HG03432 (cell line): ENCODE measurements around the gene NRBF2.
"Not testable (repeated sequence)": the region's sequence is repeated elsewhere in the genome, so short reads cannot be mapped to it uniquely, and the experiment has no call there.

Experiments used
- ATAC-seq: cut with Tn5 transposase; IDR thresholded peaks from one replicate; pipeline ENCODE4 v1.9.1; 2021; ENCODE audit warnings: mild to moderate bottlenecking, moderate library complexity; ENCODE audit not compliant: unreplicated experiment

Gene NRBF2

GRCh38 chr10:63133056-63133820 is at the start of gene NRBF2:
Gene NRBF2, plus strand, starts transcription at chr10:63133328. Its CDS starts 143 bp downstream, at chr10:63133471.
- ATAC-seq: peak; percentile 98

GRCh38 chr10:63083406-63083805 is 49.7 kb upstream of the NRBF2 start:
- ATAC-seq: not testable (repeated sequence)

- ATAC-seq: peak; percentile 86
Observed at GRCh38 chr10:63083904-63084689, 49.0 kb upstream of the NRBF2 start.

GRCh38 chr10:63084690-63085382 is 48.3 kb upstream of the NRBF2 start:
- no peak for ATAC-seq

GRCh38 chr10:63093227-63093626 is 39.9 kb upstream of the NRBF2 start:
- ATAC-seq: no peak

- ATAC-seq: no peak
Observed at GRCh38 chr10:63094405-63094804, 38.7 kb upstream of the NRBF2 start.

GRCh38 chr10:63094881-63095280 is 38.2 kb upstream of the NRBF2 start:
- ATAC-seq: no peak

- ATAC-seq: no peak
Observed at GRCh38 chr10:63099734-63100133, 33.4 kb upstream of the NRBF2 start.

- ATAC-seq: not testable (repeated sequence)
Observed at GRCh38 chr10:63101091-63101490, 32.0 kb upstream of the NRBF2 start.

GRCh38 chr10:63102279-63102883 is 30.7 kb upstream of the NRBF2 start:
- ATAC-seq: not testable (repeated sequence)

- not testable (repeated sequence) for ATAC-seq
Observed at GRCh38 chr10:63103178-63103577, 29.9 kb upstream of the NRBF2 start.

GRCh38 chr10:63103971-63104409 is 29.1 kb upstream of the NRBF2 start:
- no peak for ATAC-seq

GRCh38 chr10:63105225-63106110 is 27.7 kb upstream of the NRBF2 start:
- no peak for ATAC-seq

GRCh38 chr10:63106111-63106755 is 26.9 kb upstream of the NRBF2 start:
- no peak for ATAC-seq

GRCh38 chr10:63107943-63108437 is 25.1 kb upstream of the NRBF2 start:
- no peak for ATAC-seq

GRCh38 chr10:63110940-63111339 is 22.2 kb upstream of the NRBF2 start:
- ATAC-seq: no peak

GRCh38 chr10:63114031-63114814 is 18.9 kb upstream of the NRBF2 start:
- ATAC-seq: no peak

- no peak for ATAC-seq
Observed at GRCh38 chr10:63115732-63116383, 17.3 kb upstream of the NRBF2 start.
